HG03565 (cell line): ENCODE results near the gene RPL37.
"Not testable (repeated sequence)": the region's sequence is repeated elsewhere in the genome, so short reads cannot be mapped to it uniquely, and the experiment has no call there.

Experiments used
- ATAC-seq: cut with Tn5 transposase; IDR thresholded peaks from one replicate; pipeline ENCODE4 v1.9.1; 2021; ENCODE audit warnings: mild to moderate bottlenecking, moderate library complexity; ENCODE audit not compliant: unreplicated experiment

The RPL37 gene

GRCh38 chr5:40798012-40798800 is 36.8 kb downstream of the RPL37 start, which contains the start of gene PRKAA1:
Gene PRKAA1, minus strand, starts transcription at chr5:40798374. Its CDS starts 185 bp downstream, at chr5:40798189.
- peak; percentile 95 for ATAC-seq

- ATAC-seq = peak; percentile 22
Measured at GRCh38 chr5:40797273-40798011, 37.6 kb downstream of the RPL37 start.

GRCh38 chr5:40796487-40796889 is 38.5 kb downstream of the RPL37 start:
- no peak for ATAC-seq

DNA sequence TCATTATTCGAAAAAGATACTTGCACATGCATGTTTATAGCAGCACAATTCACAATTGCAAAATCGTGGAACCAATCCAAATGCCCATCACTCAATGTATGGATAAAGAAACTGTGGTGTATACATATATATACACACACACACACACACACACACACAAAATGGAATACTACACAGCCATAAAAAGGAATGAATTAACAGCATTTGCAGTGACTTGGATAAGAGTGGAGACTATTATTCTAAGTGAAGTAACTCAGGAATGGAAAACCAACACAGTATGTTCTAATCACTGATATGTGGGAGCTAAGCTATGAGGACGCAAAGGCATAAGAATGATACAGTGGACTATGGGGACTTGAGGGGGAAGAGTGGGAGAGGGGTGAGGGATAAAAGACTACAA is 40.1 kb downstream of the RPL37 start:
- not testable (repeated sequence) for ATAC-seq

GRCh38 chr5:40794340-40794739 is 40.7 kb downstream of the RPL37 start:
- not testable (repeated sequence) for ATAC-seq

DNA sequence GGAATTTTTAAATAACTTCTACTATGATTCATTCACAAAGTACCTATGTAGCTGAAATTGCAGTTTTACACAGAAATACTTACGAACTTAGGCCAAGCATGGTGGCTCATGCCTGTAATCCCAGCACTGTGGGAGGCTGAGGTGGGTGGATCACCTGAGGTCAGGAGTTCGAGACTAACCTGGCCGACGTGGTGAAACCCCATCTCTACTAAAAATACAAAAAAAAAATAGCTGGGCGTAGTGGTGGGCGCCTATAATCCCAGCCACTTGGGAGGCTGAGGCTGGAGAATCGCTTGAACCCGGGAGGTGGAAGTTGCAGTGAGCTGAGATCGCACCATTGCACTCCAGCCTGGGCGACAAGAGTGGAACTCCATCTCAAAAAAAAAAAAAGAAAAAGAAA is 42.3 kb downstream of the RPL37 start:
- not testable (repeated sequence) for ATAC-seq

DNA sequence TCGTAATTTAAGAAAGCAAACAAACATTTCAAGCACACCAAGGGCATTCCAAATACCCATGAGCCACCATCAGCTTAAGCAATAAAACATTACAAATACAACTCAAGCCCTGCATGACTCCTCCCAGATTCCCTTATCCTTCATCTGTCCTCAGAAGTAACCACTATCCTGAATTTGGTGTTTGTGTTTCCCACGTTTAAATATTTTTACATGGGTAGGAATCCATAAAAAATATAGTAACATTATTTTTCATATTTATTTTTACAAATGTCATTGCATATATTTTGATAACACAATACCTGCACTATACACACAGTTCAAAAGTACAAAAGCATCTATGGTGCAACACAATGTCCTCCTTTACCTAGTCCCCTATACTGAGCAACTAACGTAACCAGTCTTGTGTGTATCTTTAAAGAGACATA is 43.3 kb downstream of the RPL37 start:
- ATAC-seq = no peak

DNA sequence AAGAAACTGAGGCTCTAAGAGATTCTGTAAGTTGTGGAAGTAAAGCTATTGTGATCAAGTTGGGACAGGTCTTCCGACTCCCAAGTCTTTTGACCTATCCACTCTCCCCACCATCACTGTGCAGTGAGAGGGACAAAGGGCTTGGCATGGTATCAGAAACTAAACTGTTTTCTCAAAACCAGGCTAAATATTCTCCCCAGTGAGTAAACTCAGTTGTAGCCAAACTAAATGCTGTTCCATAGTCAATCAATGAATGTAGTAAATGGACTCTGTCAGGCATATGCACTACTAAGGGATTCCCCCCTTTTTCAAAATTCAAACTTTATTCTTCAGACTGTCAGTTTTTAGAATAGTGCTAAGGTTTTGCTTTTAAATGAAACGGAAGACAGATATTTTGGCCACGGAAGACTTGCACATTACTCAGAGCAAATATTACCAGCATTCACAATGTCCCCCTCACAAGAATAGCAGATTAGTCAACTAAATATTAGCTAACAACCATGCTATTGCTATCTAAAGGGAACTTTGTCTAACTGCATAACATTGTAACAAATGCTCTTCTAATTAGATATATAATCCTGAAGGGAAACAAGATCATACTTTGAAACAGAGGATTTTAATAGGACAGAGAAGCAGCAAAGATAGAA is 44.0 kb downstream of the RPL37 start:
- no peak for ATAC-seq

DNA sequence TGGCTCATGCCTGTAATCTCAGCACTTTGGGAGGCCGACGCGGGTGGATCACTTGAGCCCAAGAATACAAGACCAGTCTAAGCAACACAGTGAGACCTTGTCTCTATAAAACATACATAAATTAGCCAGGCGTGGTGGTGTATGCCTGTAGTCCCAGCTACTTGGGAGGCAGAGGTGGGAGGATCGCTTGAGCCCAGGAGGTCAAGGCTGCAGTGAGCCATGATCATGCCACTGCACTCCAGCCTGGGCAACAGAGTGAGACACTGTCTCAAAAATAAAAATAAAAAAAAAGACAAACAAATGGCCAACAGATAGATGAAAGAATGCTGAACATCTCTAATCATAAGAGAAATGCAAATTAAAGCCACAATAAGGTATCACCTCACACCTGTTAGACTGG is 46.1 kb downstream of the RPL37 start:
- ATAC-seq = not testable (repeated sequence)

- no peak for ATAC-seq
Measured at GRCh38 chr5:40787986-40788385, 47.0 kb downstream of the RPL37 start.

DNA sequence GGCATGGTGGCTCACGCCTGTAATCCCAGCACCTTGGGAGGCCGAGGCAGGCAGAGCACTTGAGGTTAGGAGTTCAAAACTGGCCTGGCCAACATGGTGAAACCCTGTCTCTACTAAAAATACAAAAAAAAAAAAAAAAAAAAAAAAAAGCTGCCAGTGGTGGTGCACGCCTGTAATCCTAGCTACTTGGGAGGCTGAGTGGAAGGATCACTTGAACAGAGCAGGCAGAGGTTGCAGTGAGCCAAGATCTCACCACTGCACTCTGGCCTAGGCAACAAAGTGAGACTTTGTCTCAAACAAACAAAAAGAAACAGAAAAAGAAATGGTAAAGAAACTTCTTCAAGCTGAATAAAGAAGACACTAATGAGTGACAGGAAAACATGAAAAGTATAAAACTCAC is 48.4 kb downstream of the RPL37 start:
- ATAC-seq = not testable (repeated sequence)

- ATAC-seq = no peak
Measured at GRCh38 chr5:40784916-40785315, 50.1 kb downstream of the RPL37 start.

GRCh38 chr5:40784027-40784653 is 50.9 kb downstream of the RPL37 start:
- ATAC-seq = no peak

DNA sequence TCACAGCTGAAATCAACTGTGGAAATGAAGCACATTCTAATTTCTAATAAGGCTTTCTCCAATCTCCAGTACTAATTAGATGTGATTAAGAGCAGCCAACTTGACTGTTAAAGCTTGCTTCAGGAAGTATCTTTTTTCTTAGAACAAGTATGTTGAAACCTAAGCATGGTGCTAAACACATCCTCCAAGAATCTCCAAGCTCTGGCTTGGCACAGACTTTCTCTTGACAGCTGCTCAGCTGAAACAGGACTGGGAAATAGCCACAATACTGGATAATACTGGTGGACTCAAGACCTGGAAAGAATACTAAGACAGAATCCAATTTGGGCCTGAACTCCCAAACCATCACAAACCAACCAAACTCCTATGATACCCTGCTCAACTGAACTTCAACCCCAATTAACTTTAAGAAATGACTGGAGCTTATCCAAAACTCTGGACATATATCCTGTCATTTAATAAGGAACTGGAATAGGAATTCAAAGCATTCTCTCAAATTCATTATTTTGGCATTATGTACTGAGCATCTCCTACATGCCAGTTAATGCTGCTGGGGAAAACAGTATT is 53.1 kb downstream of the RPL37 start:
- no peak for ATAC-seq

- no peak for ATAC-seq
Measured at GRCh38 chr5:40780858-40781257, 54.2 kb downstream of the RPL37 start.

DNA sequence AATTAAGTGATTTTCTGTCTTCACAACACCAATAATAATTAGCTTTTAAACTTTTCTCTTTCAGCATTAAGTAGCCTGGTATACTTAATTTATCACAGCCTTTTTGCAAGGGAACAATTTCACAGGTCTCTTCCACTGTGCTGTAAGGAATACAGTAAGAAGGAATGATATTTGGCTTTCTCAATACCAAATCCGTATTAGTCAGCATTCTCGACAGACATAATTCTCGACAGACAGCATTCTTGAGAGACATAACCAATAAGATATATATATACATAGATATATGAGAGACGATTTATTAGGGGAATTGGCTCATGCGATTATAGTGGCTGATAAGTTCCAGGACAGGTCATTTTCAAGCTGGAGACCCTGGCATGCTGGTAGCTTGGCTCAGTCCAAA is 54.8 kb downstream of the RPL37 start:
- ATAC-seq = no peak

- ATAC-seq = no peak
Measured at GRCh38 chr5:40779561-40779960, 55.5 kb downstream of the RPL37 start.

DNA sequence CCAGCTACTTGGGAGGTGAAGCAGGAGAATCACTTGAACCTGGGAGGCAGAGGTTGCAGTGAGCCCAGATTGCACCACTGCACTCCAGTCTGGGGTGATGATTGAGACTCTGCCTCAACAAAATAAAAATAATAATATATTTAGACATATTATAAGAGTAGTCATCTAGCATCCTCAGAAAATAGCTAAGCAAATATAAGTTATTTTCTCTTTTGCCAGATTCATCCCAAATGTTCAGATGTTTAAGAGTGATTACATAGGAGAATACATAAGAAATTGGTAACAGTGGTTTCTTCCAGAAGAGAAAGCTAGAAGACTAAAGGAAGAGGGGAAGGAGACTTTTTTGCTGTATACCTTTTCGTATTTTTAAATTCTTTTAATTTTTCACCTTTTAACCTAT is 56.9 kb downstream of the RPL37 start:
- no peak for ATAC-seq

- no peak for ATAC-seq
Measured at GRCh38 chr5:40776658-40776977, 58.4 kb downstream of the RPL37 start.

GRCh38 chr5:40775846-40776657 is 59.0 kb downstream of the RPL37 start:
- no peak for ATAC-seq
